ENCODE measurements around the gene OLIG2.

Gene OLIG2

DNA sequence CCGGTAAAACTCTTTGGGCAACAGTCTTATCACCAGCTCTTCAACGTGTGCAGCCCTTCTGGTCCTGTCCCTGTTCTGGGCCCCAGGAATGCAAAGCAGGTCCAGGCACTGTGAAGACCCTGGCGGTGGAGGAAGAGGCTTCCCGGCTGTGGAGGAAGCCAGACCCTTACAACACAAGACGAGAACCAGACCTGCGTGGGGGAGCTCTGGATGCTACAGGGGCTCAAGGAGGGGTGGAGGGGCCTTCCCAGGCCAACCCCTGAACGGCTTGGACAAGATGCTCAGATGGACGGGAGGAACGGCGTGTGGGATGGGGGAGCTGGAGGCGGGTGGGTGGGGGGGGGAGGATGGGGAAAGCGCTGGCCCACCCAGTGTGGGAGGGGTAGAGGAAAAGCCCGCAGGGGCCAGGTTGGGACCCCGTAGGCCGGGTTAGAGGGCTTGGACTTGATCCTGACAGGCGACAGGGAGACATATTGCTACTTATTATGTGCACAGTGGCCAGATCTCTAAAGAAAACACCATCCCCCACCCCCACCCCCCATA, 5.1 kb upstream of the OLIG2 start:
- no peak for DNase-seq

GRCh38 chr21:33021150-33021549, 4.6 kb upstream of the OLIG2 start:
- no peak for DNase-seq

DNA sequence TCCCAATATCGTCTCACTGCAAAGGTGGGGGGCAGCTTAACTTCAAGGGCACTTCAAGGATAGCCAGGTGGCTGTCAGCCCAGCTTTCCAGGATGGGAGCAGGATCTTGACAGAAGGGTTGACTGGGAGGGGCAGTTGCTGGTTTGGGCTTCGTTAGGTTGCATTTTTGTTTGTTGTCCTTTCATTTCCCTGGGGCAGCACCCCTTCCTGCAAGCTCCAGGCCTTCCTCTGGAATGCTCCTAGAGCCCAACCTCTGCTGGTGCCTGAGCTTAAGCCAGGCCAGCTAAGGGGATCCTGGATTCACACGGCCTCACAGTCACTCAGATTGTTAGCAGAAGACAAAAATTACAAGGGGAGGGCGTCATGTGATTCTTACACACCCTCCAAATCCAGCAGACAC, 4.1 kb upstream of the OLIG2 start:
- DNase-seq, result no peak

DNA sequence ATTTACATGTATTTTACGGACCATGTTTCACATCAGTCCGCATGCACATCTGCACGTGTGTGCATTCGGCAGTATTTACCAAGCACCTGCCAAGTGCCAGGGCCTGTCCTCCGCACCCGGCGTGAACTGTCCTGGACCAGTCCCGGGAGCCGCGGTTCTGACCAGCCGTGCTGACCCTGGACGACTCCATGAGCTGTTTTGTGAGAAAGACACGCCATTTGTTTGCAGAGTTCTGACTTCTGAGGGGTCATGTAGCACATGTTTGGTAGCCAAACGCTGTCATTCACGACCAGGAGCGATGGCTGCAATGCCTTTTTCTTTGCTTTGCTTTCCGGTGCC, 3.3 kb upstream of the OLIG2 start:
- no peak for DNase-seq

- no peak for DNase-seq
Measured at GRCh38 chr21:33022828-33023573, 2.7 kb upstream of the OLIG2 start.

- DNase-seq, result no peak
Measured at GRCh38 chr21:33023574-33024200, 2.0 kb upstream of the OLIG2 start.

DNA sequence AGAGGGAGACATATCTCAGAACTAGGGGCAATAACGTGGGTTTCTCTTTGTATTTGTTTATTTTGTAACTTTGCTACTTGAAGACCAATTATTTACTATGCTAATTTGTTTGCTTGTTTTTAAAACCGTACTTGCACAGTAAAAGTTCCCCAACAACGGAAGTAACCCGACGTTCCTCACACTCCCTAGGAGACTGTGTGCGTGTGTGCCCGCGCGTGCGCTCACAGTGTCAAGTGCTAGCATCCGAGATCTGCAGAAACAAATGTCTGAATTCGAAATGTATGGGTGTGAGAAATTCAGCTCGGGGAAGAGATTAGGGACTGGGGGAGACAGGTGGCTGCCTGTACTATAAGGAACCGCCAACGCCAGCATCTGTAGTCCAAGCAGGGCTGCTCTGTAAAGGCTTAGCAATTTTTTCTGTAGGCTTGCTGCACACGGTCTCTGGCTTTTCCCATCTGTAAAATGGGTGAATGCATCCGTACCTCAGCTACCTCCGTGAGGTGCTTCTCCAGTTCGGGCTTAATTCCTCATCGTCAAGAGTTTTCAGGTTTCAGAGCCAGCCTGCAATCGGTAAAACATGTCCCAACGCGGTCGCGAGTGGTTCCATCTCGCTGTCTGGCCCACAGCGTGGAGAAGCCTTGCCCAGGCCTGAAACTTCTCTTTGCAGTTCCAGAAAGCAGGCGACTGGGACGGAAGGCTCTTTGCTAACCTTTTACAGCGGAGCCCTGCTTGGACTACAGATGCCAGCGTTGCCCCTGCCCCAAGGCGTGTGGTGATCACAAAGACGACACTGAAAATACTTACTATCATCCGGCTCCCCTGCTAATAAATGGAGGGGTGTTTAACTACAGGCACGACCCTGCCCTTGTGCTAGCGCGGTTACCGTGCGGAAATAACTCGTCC, 1.3 kb upstream of the OLIG2 start:
- no peak for DNase-seq

GRCh38 chr21:33025106-33025488, 638 bp upstream of the OLIG2 start:
- no peak for DNase-seq

- no peak for DNase-seq
Measured at GRCh38 chr21:33026443-33026858, 716 bp downstream of the OLIG2 start.

- no peak for DNase-seq
Measured at GRCh38 chr21:33026878-33027400, 1.2 kb downstream of the OLIG2 start.

DNA sequence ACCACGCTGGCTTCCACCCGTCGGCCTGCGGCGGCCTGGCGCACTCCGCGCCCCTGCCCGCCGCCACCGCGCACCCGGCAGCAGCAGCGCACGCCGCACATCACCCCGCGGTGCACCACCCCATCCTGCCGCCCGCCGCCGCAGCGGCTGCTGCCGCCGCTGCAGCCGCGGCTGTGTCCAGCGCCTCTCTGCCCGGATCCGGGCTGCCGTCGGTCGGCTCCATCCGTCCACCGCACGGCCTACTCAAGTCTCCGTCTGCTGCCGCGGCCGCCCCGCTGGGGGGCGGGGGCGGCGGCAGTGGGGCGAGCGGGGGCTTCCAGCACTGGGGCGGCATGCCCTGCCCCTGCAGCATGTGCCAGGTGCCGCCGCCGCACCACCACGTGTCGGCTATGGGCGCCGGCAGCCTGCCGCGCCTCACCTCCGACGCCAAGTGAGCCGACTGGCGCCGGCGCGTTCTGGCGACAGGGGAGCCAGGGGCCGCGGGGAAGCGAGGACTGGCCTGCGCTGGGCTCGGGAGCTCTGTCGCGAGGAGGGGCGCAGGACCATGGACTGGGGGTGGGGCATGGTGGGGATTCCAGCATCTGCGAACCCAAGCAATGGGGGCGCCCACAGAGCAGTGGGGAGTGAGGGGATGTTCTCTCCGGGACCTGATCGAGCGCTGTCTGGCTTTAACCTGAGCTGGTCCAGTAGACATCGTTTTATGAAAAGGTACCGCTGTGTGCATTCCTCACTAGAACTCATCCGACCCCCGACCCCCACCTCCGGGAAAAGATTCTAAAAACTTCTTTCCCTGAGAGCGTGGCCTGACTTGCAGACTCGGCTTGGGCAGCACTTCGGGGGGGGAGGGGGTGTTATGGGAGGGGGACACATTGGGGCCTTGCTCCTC, 1.9 kb downstream of the OLIG2 start:
- no peak for DNase-seq

DNA sequence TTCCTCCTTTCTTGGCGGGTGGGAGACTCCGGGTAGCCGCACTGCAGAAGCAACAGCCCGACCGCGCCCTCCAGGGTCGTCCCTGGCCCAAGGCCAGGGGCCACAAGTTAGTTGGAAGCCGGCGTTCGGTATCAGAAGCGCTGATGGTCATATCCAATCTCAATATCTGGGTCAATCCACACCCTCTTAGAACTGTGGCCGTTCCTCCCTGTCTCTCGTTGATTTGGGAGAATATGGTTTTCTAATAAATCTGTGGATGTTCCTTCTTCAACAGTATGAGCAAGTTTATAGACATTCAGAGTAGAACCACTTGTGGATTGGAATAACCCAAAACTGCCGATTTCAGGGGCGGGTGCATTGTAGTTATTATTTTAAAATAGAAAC, 2.5 kb downstream of the OLIG2 start:
- DNase-seq, result no peak

- no peak for DNase-seq
Measured at GRCh38 chr21:33028773-33029384, 3.1 kb downstream of the OLIG2 start.

DNA sequence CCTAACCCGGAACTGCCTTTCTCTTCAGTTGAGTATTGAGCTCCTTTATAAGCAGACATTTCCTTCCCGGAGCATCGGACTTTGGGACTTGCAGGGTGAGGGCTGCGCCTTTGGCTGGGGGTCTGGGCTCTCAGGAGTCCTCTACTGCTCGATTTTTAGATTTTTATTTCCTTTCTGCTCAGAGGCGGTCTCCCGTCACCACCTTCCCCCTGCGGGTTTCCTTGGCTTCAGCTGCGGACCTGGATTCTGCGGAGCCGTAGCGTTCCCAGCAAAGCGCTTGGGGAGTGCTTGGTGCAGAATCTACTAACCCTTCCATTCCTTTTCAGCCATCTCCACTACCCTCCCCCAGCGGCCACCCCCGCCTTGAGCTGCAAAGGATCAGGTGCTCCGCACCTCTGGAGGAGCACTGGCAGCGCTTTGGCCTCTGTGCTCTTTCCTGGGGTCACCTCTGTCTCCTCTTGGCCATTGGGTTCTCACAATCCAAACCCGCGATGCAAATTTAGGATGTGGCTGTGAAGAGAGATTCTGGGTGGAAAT, 3.7 kb downstream of the OLIG2 start:
- no peak for DNase-seq

DNA sequence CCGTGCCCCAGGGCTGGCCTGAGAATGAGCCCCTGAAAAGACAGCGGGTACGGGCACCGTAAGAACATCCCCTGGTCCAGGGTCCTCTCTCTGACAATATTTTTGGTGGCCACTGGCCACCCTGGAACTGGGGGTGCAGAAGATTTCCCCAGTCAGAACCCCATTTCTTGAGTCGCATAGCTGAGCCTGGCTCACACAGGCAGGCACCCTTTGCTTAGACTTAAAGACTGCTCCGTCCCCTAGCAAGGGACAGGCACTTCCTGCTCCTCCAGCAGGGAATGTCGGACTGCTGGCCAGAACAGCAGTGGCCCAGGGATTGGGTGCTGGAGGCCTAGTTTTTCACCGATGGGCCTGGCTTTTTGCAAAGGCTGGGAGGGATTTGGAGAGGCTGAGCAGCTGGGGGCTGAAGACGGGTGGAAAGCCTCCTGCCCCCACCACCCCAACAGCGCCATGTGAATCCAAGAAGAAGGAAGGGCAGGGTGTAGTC, 4.3 kb downstream of the OLIG2 start:
- no peak for DNase-seq

DNA sequence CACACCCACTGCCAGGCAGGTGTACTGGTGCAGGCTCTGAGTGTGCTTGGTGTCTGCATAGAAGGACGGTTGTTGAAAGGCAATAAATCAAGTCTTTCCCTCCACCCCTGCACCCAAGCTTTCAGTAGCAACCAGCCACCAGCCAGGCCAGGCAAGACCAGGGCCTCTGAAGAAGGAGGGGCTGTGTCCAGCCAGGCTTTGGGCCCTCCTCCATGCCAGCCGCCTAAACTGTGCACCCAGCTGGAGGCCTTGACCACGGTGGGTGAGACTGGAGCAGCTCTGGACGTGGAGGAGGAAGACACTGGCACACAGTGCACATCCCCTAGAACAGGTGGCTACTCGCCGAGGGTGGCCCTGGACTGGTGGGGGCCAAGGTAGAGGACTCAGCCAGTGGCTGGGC, 4.9 kb downstream of the OLIG2 start:
- DNase-seq, result no peak

DNA sequence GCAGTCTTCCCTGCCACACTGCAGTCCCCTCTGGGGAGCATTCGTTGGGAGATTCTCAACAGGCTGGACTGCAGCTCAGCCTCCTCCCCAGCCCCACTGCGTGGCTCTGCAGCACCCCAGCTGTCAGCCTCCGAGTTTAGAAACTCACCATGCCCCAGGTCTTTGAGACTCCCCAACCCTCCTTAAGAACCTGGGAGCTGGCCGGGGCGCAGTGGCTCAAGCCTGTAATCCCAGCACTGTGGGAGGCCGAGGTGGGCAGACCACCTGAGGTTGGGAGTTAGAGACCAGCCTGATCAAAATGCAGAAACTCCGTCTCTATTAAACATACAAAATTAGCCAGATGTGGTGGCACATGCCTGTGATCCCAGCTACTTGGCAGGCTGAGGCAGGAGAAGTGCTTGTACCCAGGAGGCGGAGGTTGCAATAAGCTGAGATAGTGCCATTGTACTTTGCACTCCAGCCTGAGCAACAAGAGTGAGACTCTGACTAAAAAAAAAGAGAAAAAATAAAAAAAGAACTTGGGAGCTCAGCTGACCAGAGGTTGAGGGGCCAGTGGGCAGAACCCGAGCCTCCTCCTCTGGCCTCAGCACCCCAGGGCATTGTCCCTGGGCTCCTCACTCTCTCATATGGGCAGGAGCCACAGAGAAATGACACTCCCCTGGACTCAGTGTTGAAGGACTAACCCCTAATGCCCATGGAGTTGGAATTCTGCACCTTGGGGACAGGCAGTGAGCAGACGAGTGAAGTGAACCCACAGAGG, 5.6 kb downstream of the OLIG2 start:
- no peak for DNase-seq

GRCh38 chr21:33032434-33033047, 6.8 kb downstream of the OLIG2 start:
- no peak for DNase-seq

DNA sequence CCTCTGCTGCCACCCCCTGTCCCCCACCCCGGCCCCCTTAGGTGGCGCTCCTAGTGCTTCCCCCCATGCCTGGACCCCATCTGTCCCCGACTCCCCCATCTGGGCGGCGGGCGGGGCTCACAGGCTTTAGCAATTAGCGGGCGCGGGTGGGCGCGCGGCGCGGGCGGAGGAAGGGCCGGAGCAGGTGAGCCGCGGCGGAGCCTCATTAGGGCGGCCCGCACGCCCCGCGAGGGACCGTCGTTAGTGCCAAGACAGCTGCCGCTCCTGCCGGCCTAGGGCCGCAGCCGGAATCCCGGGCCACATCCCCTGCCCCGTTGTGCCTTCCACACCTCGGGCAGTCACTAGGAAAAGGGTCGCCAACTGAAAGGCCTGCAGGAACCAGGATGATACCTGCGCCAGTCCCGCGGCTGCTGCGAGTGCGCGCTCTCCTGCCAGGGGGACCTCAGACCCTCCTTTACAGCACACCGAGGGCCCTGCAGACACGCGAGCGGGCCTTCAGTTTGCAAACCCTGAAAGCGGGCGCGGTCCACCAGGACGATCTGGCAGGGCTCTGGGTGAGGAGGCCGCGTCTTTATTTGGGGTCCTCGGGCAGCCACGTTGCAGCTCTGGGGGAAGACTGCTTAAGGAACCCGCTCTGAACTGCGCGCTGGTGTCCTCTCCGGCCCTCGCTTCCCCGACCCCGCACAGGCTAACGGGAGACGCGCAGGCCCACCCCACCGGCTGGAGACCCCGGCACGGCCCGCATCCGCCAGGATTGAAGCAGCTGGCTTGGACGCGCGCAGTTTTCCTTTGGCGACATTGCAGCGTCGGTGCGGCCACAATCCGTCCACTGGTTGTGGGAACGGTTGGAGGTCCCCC, 7.6 kb downstream of the OLIG2 start:
- no peak for DNase-seq

All from NCI-H2029 (cell line).